Spinal cord (tissue), 10 donors: ENCODE results near the gene SLC25A1. TPM values are rescaled to one million over a fixed set of nuclear protein-coding genes. Genes with fewer than 3 reads are reported as not detected.

Experiments used
- DNase-seq, 6 donors: peaks; one replicate each; pipeline versions ENCODE4 v3.0.0 to v3.0.0-alpha.2; 2013 to 2015; ENCODE audit warnings: low spot score in 6 of 6, low read depth in 4 of 6
- H3K27ac ChIP-seq: one replicate; pipeline ENCODE4 v1.5.1; 2013; ENCODE audit warnings: low read depth, low read length, control low read depth
- H3K27me3 ChIP-seq: one replicate; pipeline ENCODE4 v1.6.1; 2013; ENCODE audit warnings: low read length; ENCODE audit not compliant: control insufficient read depth, insufficient read depth
- H3K36me3 ChIP-seq: one replicate; pipeline ENCODE4 v1.6.1; 2013; ENCODE audit warnings: low read length; ENCODE audit not compliant: control insufficient read depth, insufficient read depth
- H3K4me1 ChIP-seq: one replicate; pipeline ENCODE4 v1.6.1; 2013; ENCODE audit warnings: low read length; ENCODE audit not compliant: control insufficient read depth, insufficient read depth
- H3K4me3 ChIP-seq: one replicate; pipeline ENCODE4 v1.5.1; 2013; ENCODE audit warnings: low read depth, low read length, control low read depth
- H3K9me3 ChIP-seq: one replicate; pipeline ENCODE4 v1.6.1; 2013; ENCODE audit warnings: low read length; ENCODE audit not compliant: control insufficient read depth, insufficient read depth
- WGBS: methylation state at CpG from one replicate; pipeline ENCODE4 v1.1.5; 2013; ENCODE audit warnings: missing lambda C conversion rate; ENCODE audit not compliant: insufficient coverage; 5-methylcytosine and 5-hydroxymethylcytosine counted together
- polyA plus RNA-seq, 2 donors: library from polyadenylated mRNA; unstranded; fragments of 120-200 nt; gene quantifications; one replicate each; pipeline ENCODE4 v1.2.1, GENCODE V29; 2013; ENCODE audit not compliant: insufficient read length in 2 of 2
- total RNA-seq, 2 donors: library from RNA; depleted of rRNA in 1 of 2; stranded (reverse); fragments of 120-200 nt in 1 of 2; fragments of >200 nt in 1 of 2; gene quantifications; one replicate each; pipeline versions ENCODE4 v1.2.3 to v1.2.4, GENCODE V29; 2013 to 2014
- donor health status: healthy.

SLC25A1 gene
- total and polyA plus RNA-seq, 4 donors: 31.4 to 107 (median 82.7) TPM

DNA sequence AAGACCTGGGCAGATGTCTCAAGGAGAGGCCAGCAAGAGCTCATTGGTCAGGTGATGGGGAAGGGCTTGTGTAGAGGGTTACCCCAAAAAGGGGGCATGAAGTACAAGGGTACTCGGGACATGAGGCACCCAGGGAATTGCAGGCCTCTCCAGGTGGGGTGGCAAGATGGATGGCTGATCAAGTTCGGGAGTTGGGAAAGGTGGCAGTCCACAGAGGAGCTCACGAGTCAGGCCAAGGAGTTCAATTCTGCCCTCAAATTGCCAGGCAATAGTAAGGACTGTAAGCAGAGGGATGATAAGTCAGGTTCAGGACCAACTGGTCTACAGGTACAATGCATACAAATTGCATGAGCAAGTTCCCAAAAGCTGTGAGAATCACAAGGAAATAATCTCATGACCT lies 42.3 kb upstream of the SLC25A1 start:
- WGBS: 88% methylated on average over 3 of the region's 3 CpGs
- peaks cover 41% of the 10 kb centered on the region for H3K36me3 ChIP-seq
- H3K4me3 ChIP-seq: no peak overlapping the region
- H3K4me1 ChIP-seq: no peaks in the 10 kb centered on the region
- no peaks in the 10 kb centered on the region for H3K27me3 ChIP-seq
- DNase-seq: no peak
- no peaks in the 10 kb centered on the region for H3K9me3 ChIP-seq
- H3K27ac ChIP-seq: no peak overlapping the region

GRCh38 chr22:19218541-19219233 lies 40.2 kb upstream of the SLC25A1 start:
- Histone ChIP-seq H3K9me3 (no peaks in the 10 kb centered on the region), H3K27ac (no peak overlapping the region), H3K4me1 (no peaks in the 10 kb centered on the region), H3K27me3 (no peaks in the 10 kb centered on the region), H3K4me3 (no peak overlapping the region), H3K36me3 (peaks cover 35% of the 10 kb centered on the region)
- no peak for DNase-seq
- WGBS: 77% methylated on average over 4 of the region's 5 CpGs

GRCh38 chr22:19216579-19216978 lies 38.0 kb upstream of the SLC25A1 start:
- DNase-seq: no peak
- Histone ChIP-seq H3K4me1 (no peaks in the 10 kb centered on the region), H3K27ac (no peak overlapping the region), H3K36me3 (peaks cover 21% of the 10 kb centered on the region), H3K9me3 (no peaks in the 10 kb centered on the region), H3K27me3 (no peaks in the 10 kb centered on the region), H3K4me3 (no peak overlapping the region)
- WGBS: 90% methylated on average over 4 of the region's 5 CpGs

GRCh38 chr22:19215360-19215759 lies 36.8 kb upstream of the SLC25A1 start:
- H3K9me3 ChIP-seq: no peaks in the 10 kb centered on the region
- no peak for DNase-seq
- WGBS: 97% methylated on average over 14 of the region's 14 CpGs
- peaks cover 11% of the 10 kb centered on the region for H3K36me3 ChIP-seq
- no peak overlapping the region for H3K4me3 ChIP-seq
- no peak overlapping the region for H3K27ac ChIP-seq
- H3K4me1 ChIP-seq: no peaks in the 10 kb centered on the region
- no peaks in the 10 kb centered on the region for H3K27me3 ChIP-seq

- Histone ChIP-seq H3K27me3 (no peaks in the 10 kb centered on the region), H3K4me1 (no peaks in the 10 kb centered on the region), H3K4me3 (no peak overlapping the region), H3K9me3 (no peaks in the 10 kb centered on the region), H3K36me3 (peaks cover 20% of the 10 kb centered on the region), H3K27ac (no peak overlapping the region)
- peak in 3 of 6 donors; percentile 7 to 76 (median 14) for DNase-seq
- 26% methylated on average over 3 of the region's 4 CpGs for WGBS
Observed at GRCh38 chr22:19214078-19214473, 35.5 kb upstream of the SLC25A1 start.

- Histone ChIP-seq H3K27me3 (no peaks in the 10 kb centered on the region), H3K4me1 (no peaks in the 10 kb centered on the region), H3K4me3 (no peak overlapping the region), H3K36me3 (peaks cover 20% of the 10 kb centered on the region), H3K27ac (no peak overlapping the region), H3K9me3 (no peaks in the 10 kb centered on the region)
- DNase-seq: peak in 2 of 6 donors; percentile 14 to 23
- 53% methylated on average over 4 of the region's 9 CpGs for WGBS
Observed at GRCh38 chr22:19213442-19214077, 35.0 kb upstream of the SLC25A1 start.

DNA sequence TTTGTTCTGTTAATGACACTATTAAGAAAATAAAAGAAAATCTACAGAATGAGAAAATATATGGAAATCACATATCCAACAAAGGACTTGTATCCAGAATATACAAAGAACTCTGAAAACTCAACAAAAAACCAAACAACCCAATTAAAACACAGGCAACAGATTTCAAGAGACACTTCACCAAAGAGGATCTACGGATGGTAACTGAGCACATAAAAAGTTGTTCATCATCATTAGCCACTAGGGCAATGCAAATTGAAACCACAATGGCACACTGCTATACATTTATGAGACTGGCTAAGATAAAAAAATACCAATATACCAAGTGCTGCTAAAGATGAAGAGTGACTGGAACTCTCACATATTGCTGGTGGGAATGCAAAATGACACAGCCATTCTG lies 34.5 kb upstream of the SLC25A1 start:
- H3K27me3 ChIP-seq: no peaks in the 10 kb centered on the region
- no peak overlapping the region for H3K27ac ChIP-seq
- H3K4me1 ChIP-seq: no peaks in the 10 kb centered on the region
- WGBS: no CpG with 5 or more reads among the region's 1 CpG
- DNase-seq: no peak
- H3K9me3 ChIP-seq: no peaks in the 10 kb centered on the region
- H3K36me3 ChIP-seq: peaks cover 20% of the 10 kb centered on the region
- H3K4me3 ChIP-seq: no peak overlapping the region

DNA sequence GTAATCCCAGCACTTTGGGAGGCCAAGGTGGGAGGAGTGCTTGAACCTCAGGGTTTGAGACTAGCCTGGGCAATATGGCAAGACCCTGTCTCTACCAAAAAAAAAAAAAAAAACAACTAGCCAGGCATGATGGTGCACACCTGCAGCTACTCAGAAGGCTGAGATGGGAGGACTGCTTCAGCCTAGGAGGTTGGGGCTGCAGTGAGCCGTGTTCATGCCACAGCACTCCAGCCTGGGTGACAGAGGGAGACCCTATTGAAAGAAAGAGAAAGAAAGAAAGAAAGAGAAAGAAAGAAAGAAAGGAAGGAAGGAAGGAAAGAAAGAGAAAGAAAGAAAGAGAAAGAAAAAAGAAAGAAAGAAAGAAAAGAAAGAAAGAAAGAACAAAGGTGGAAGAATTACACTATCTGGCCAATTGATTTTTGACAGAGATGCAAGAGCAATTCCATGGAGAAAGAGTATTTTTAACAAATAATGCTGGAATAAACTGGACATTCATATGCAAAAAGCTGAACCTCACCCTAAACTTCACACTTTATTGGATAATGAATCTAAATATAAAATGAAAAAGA lies 33.9 kb upstream of the SLC25A1 start:
- no peak overlapping the region for H3K27ac ChIP-seq
- no peak overlapping the region for H3K4me3 ChIP-seq
- H3K4me1 ChIP-seq: no peaks in the 10 kb centered on the region
- DNase-seq: no peak
- H3K36me3 ChIP-seq: peaks cover 22% of the 10 kb centered on the region
- no peaks in the 10 kb centered on the region for H3K27me3 ChIP-seq
- WGBS: 89% methylated on average over 1 of the region's 1 CpG
- no peaks in the 10 kb centered on the region for H3K9me3 ChIP-seq

DNA sequence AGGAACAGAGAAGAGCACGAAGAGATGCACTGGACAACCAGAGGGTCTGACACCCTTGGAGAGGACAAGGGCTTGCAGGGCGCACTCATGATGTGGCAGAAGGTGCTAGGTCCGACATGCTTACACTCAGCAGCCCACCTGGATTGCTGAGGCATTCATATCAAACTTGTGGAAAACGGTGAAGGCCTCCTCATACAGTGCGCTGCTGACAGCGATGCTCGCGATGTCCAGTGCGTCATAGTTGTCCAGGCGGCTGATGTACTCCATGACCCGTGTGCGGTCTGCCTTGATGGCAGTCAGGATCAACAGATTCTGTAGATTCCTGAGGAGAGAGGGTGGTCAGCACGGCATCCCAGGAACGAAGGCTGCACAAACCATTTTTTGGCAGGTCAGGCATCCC lies 31.7 kb upstream of the SLC25A1 start:
- Histone ChIP-seq H3K27me3 (no peaks in the 10 kb centered on the region), H3K4me3 (no peak overlapping the region), H3K36me3 (peaks cover 15% of the 10 kb centered on the region), H3K9me3 (no peaks in the 10 kb centered on the region), H3K27ac (no peak overlapping the region), H3K4me1 (no peaks in the 10 kb centered on the region)
- WGBS: over 99% methylated on average over 12 of the region's 14 CpGs
- DNase-seq: no peak
